Gastrocnemius medialis (tissue), 4 donors: ENCODE data around the gene FARS2.

Source experiments
- POLR2A ChIP-seq, 2 donors: fragments of 450-650 bp; IDR thresholded peaks; one replicate each; pipeline ENCODE4 v1.6.1; 2017; ENCODE audit warnings: antibody characterized with exemption in 2 of 2, mild to moderate bottlenecking in 2 of 2, moderate library complexity in 2 of 2
- TF ChIP-seq, protein P1 (sequence below), 5 experiments: fragments of 450-650 bp in 3 of 5; fragments of 200-600 bp in 2 of 5; sonication (generic) in 2 of 5; IDR thresholded peaks in 4 of 5; conservative IDR thresholded peaks in 1 of 5; 1 replicate in 4 of 5; 2 replicates in 1 of 5; pipeline ENCODE4 v1.5.1; 2016 to 2019; ENCODE audit warnings: antibody characterized with exemption in 5 of 5, mild to moderate bottlenecking in 3 of 5, moderate library complexity in 3 of 5

DNA sequence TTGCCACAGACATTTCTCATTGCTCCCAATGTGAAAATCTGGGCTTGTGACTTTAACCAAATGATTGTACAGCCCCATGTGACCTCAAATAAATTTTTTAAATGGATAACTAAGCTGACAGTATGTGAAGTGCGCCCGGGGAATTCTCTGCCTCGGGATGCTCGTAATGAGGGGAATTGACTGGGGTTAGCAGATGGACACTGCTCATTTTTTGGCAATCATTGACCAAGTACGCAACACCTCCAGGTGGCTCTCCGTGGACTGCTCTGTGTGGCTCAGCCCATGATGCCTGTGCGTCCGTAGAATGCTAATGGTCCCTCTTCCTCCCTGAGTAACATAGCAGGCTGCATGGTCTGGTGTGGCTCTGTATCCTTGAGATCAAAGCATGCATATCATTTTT is 42.4 kb downstream of the FARS2 start:
- TF ChIP-seq, protein P1, sequence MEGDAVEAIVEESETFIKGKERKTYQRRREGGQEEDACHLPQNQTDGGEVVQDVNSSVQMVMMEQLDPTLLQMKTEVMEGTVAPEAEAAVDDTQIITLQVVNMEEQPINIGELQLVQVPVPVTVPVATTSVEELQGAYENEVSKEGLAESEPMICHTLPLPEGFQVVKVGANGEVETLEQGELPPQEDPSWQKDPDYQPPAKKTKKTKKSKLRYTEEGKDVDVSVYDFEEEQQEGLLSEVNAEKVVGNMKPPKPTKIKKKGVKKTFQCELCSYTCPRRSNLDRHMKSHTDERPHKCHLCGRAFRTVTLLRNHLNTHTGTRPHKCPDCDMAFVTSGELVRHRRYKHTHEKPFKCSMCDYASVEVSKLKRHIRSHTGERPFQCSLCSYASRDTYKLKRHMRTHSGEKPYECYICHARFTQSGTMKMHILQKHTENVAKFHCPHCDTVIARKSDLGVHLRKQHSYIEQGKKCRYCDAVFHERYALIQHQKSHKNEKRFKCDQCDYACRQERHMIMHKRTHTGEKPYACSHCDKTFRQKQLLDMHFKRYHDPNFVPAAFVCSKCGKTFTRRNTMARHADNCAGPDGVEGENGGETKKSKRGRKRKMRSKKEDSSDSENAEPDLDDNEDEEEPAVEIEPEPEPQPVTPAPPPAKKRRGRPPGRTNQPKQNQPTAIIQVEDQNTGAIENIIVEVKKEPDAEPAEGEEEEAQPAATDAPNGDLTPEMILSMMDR (IDR thresholded peaks at IDR 0.05 in 4 of 5, conservative IDR thresholded peaks at IDR 0.05 in 1 of 5): no peak
- no peak for TF ChIP-seq POLR2A (IDR thresholded peaks at IDR 0.05)
